Hematopoietic multipotent progenitor cell treated with erythropoietin and hydrocortisone succinate and interleukin-3 and kit ligand, for 6 days (in vitro differentiated cells): ENCODE results near the gene RNU6-1.
A peak's percentile ranks its signal among the peaks of the same experiment; 100 is the strongest.

Experiments used
- DNase-seq: peaks from one replicate; pipeline ENCODE4 v3.0.0-alpha.2; 2015

RNU6-1 gene

DNA sequence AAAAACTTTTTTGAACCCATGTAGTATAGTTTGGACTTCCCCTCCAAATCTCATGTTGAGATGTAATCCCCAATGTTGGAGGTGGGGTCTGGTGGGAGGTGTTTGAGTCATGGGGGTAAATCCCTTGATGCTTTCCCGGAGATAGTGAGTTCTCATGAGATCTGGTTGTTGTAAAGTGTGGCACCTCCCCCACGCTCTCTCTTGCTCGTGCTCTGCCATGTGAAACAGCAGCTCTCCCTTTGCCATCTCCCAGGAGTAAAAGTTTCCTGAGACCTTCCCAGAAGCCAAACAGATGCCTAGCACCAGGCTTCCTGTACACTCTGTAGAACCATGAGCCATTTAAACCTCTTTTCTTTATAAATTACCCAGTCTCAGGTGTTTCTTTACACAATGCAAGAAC, 16.0 kb upstream of the RNU6-1 start:
- DNase-seq, result no peak

DNA sequence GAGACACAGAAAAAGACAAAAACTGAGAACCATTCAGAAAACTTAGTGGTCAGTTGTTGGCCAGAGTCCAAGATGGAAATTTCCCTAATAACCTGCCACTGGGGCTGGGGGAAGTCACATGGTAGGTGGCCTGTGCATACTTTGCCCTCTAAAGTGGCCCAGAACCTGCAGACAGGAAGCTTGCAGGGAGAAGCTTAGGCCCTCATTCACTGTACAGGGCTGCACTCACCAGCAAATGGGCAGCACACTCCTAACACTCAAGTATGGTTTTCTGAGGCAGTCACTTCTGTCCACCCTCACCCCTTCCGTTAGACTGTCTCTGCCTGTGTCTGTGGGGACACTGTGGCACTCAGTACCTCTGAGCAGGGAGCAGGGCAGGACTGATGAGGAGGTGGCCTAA, 14.5 kb upstream of the RNU6-1 start:
- DNase-seq, result no peak

DNA sequence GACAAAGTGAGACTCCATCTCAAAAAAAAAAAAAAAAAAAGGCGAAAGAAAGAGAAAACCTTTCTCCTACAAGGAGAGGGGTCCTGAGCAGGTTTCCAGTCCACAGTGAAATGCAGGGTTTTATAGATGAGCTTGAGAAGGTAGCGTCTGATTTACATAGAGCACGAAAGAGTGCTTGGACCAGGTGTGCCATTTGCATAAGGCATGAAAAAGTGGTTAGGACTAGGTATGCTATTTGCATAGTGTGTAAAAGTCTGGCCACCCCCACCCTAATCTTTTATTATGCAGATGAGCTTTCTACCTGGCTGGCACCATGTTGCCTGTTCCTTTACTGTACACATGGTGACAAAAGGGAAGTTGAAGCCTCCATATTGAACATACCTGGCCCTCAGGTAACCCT, 13.6 kb upstream of the RNU6-1 start:
- DNase-seq, result no peak

DNA sequence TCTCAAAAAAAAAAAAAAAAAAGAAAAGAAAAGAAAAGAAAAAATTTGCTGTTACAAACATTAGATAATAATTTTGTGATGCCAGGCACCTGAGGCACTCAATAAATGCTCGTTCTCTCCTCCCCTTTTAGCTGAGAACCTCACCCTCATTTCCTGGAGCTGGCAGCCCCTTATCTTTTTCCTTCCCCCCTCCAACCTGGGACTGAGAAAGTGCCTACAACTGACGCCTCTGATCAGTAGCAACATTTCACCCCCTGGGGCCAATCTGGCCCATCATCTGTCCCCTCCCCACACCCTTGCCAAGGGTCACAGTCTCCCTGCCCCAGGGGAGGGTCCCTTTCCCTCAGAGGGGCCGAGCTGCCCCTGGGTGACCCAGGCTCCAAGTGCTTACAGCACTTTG, 12.6 kb upstream of the RNU6-1 start:
- peak; percentile 72 for DNase-seq

DNA sequence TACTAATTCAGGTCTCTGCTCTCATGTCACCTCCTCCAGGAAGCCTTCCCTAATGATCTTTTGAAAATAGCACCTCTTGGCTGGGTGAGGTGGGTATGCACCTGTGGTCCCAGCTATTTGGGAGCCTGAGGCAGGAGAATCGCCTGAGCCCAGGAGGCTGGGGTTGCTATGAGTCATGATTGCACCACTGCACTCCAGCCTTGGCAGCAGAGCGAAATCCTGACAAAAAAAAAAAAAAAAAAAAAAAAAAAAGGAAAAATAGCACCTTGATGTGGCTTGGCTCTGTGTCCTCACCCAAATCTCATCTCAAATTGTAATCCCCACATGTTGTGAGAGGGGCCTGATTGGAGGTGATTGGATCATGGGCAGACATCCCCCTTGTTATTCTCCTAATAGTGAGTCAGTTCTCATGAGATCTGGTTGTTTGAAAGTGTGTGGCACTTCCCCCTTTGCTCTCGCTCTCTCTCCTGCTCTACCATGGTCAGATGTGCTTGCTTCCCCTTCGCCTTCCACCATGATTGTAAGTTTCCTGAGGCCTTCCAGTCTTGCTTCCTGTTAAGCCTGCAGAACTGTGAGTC, 11.2 kb upstream of the RNU6-1 start:
- no peak for DNase-seq

DNA sequence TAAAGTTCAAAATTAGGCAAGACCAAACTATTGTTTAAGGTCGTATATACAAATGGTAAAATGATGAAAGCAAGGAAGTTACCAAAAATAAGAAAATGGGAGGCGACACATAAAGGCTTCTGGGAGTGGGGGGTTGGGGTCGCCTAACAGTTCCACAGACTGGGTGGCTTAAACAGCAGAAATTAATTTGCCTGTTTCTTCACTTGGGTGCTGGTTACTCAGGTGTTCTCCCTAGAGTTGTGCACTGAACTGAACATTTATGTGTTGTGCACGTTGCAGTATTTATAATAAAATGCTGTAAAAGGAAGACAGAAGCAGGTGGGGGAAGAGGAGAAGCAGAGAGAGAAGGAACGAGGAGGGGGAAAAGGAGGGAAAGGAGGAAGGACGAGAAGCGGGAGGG, 10.5 kb upstream of the RNU6-1 start:
- DNase-seq, result no peak

DNA sequence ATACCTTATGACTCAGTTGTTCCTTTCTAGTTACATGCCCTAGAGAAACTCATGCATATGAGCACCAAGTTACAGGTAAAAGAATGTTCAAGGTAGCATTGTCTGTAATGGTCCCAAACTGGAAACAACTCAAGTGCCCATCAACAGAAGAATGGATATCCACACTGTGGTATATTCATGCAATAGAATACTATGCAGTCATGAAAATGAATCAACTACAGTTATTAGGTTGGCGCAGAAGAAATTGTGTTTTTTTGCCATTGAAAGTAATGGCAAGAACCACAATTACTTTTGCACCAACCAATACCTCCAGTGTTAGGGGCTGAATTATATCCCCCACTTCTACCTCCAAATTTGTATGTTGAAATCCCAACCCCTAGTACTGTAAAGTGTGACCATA, 9.7 kb upstream of the RNU6-1 start:
- DNase-seq, result no peak

DNA sequence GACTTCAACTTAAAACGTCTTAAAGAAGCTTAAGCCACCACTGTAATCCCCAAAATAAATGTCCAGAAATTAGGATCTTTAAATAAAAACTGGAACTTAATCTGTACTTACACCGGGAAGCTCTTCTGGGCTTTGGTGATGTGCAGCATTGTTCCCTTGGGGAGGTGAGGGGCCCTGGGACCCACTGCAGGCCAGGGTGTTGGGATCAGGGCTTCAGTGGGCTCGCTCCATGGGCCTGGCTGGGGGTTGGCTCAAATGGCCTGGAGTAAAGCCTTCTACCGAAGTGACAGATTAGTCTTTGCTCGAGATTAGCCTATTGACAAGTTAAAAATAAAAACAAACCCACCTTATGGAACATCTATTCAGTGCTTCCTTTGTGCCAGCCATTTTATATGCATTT, 6.1 kb upstream of the RNU6-1 start:
- DNase-seq, result no peak

DNA sequence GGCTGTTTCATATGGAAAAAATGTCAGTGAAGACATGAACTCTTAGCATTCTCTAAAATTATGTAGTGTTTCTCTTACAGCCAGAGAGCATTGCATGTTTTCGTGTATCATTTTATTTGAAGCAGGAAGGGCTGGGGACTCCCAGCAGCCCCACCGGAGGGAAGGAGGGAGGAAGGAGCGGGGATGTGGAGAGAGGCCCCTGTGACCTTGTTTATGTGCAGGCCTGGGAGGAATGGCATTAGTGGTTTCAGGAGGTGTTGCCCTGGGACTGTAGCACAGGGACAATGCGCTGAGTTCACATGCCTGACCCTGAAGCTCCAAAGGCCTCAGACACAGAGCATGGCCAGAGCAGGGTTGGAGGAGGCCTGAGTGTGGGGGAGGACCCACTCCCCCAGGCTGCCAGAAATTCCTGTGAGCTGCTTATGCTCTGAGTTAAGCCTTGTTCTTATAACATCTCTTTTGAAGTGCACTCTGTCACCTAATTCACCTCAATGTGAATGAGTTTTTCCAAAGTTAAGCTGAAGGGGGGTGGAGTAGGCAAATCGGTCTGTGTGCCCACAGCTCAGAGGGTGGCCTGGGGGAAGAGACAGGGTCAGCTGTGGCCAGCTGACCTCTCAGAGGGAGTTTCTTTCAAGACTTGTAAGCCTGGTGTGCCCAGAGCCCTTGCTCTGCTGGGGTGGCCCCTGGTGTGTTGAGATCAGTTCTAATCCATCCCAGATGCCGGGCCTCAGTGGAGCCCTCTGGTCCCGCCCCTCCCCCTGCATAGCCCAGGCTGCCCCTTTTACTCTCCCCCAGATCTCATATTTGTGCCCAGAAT, 3.9 kb upstream of the RNU6-1 start:
- DNase-seq, result no peak

DNA sequence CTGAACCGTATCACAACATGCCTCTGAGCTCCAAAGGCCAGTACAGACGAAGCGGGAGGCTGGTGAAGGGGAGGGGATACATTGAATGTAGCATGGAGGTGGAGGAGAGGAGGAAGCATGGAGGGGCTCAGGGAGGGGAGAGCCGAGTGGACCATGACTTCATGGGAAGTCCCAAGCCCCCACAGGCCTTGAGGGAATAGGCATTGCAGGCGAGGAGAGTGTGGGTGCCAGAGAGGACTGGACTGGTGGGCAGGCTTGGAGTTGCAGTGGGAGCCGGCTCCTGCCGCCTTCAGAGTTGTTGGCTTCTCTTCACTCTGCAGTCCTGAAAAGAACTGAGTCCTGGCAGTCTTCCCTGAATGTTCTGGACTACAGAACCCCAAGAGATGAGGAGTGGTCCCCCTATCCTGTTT, 3.3 kb upstream of the RNU6-1 start:
- DNase-seq, result no peak

DNA sequence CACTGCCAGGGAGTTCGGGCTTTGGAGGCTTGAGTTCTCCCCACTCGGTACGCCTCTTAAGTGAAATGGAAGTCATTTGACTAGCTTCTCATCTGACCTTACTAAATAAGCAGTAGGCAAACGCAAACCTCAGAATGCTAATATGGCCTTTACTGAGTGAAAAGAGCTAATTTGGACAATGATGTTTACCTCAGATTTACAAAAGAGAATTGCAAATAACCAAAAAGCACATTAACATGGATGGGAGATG, 1.6 kb upstream of the RNU6-1 start:
- no peak for DNase-seq

DNA sequence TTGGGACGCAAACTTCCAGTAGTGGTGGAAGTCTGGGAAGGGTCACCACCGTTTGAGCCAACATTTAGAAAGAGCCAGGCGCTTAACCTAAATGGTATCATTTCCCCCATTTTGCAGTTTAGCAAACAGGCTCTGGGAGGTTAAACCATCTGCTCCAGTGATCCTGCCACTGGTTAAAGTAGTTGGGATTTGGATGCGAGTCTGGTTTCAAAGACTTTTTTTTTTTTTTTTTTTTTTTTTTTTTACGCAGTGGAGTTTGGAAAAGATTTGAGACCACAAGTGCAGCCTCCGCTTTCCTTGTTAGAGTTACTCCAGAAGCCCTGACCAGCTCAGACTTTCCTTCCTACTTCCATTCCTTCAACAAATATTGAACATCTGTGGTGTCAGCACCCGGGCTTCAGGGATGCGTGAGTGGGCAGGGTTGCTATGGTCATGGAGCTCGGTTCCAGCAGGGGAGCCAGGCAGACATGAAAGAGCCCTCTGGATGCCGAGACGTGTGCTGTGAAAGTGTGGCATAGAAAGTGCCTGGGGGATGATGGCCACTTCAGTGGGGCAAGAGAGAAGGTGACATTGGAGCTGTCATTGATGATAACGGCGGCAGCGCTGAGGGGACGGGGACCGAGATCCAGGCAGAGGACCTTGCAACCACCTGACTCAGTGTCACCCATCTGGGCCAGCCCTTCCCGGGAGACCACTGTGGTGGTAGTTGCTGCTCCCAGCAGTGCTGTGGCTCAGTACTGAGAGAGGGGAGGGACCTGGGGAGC, 1.1 kb upstream of the RNU6-1 start:
- no peak for DNase-seq

DNA sequence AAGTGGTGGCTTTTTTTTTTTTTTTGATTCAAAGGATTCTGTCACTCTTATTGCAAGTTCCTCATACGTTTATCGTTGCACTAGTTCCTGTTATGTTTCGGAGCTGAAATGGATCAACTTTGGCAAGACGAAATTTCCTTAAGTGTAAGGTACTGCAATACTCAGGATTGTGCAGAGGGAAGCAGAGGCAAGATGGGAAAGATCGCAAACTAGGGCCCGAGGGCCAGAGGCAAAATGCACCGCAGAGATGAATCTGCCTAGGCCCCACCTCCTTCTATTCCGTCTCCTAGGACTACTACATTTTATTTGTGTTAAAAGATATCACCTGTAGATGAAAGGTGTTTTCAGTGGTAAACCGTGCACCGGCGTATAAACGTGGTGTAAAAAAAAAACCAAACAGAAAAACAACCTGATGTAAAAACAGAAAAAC, 331 bp downstream of the RNU6-1 start:
- DNase-seq, result peak; percentile 63

DNA sequence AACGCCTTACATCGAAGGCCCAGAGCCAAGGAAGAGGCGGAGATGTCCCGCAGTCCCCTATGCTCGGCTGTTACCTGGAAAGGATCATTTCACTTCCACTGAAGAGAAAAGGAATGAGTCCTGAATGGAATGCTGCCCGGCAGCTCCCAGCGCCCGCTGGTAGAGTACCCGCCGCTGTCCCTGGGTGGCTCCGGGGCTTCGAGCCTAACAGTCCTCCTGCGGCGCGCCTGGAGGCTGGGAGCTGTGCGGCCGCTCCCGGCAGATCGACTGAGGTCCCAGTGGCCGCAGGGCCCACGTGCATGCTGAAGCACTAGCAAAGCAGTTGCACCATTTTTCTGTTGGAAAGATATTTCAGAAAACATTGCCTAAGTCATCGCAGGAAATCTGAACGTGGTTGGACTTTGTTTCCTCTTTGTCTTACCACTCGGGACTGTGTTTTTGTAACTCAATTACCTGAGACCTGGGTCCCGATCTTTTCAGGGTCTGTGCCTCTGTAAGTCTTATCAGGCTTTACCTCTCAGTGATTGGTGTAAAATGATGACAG, 984 bp downstream of the RNU6-1 start:
- DNase-seq, result peak; percentile 65

DNA sequence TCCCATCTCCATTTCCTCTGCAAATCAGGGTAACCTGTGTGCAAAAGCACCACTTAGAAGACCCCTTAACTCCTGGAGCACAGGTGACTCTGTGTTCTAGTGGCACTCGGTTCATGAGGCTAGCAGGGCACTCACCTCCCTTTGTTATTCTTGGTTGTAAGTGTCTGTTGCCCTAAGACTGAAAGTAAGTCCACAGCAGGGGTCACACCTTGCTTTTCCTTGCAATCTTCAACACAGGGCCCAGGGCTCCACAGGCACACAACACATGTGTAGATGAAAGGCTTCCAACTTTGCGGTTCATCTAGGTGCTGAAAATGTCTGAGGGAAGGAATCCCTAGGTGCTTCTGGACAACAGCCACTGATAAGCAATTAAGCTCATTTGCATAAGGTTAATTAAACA, 2.9 kb downstream of the RNU6-1 start:
- DNase-seq, result no peak

DNA sequence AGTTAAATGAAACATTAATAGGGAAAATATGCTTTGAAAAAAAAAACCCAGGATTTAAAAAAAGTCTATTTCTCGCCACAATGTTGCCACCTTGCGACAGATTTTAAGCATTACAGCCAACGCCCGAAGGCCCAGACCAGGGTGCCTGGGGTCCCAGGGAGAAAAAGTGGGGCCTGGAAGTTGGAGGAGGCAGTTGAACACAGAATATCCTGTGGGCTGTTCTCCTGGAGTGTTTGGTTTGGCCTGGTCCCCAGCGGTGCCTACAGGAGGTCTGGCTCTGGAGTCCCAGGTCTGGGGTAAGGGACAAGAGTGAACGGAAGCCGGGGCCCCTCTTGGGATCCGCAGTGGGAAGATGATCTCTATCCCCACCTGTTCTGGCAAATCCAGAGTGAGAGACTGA, 3.4 kb downstream of the RNU6-1 start:
- DNase-seq, result peak; percentile 81

DNA sequence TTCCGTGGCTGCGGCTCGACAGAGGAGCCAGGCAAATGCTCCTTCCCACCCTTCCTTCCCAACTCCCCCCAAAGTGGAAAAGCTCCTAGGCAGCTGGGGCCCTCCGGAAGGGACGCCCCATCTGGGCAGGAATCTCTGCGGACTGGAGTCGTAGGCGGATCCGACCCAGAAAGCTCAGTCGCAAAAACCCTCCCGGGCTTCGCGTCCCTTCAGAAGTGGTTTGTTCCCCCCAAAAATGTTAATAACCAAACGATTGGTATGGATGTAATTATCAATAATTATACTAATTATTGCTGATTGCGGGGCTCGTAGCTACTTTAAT, 3.8 kb downstream of the RNU6-1 start:
- DNase-seq, result no peak

DNA sequence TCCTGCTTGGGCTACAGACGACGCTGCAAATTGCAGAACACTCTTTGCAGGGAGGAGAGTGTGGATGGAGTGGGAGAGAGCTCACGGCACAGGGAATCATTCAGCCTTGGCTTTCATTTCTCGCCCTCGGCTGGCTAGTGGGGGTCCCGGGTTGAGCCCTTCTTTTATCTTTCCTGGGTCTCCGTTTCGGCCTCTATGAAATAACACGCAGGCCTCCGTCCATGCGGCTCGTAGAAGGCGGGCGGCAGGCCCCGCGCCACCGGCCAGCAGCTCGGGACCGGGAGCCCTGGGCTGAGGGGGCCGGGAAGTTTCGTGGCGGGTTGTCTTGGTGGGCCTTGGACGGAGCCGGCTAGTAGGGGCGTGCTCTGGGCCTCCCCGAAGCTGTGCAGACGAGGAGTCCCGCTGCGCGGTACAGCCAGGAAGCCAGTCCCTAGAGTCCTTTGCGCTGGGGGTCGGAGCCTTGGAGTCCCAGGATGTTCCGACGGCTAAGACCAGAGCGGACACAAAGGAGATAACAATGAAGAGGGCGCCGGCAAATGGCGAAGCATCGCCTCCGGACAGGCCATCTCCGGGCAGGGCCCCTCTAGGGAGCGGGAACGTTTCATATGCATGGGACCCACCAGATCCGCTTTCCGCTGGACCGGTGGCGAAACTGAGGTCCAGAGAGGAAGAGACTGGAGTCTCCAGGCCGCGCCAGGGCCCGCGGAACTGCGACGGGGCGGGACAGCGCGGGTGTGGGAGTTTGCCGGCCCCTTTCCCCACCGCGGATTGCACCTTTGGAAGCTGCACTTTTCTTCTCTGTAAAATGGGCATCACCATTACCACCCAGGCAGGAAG, 4.3 kb downstream of the RNU6-1 start:
- DNase-seq, result no peak

DNA sequence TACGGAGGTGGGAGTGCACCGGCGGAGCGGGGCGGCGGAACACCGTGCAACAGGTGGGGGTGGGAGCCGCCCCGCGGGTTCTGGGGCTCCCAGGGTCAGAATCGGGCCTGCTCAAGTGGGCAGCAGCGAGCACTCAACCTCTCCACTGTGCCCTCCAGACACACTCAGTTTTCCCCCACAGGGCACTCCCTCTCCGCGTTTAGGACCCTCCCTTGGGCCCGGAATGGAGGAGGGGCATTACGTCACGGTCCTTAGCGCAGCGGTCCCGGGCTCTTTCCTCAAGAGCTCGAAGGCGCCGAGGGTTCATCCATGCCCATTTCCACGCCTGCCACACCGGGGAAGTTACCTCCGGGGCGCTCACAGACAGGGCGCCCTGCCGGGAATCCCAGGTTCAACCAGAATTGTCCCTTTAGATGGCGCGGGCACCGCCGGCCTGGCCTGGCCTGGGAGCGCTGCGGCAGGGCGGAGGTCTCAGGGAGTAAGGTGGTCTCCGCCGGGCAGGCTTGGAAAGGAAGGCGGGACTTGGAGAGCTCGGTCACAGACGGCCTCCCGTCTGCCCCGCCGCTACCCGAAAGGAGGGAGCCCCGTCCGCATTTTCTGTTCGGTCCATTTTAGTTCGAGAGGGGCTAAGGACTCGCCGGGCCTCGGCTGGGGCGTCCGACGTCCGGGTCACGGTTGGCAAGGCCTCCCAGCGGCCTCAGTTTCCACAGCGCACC, 5.1 kb downstream of the RNU6-1 start:
- DNase-seq, result no peak

DNA sequence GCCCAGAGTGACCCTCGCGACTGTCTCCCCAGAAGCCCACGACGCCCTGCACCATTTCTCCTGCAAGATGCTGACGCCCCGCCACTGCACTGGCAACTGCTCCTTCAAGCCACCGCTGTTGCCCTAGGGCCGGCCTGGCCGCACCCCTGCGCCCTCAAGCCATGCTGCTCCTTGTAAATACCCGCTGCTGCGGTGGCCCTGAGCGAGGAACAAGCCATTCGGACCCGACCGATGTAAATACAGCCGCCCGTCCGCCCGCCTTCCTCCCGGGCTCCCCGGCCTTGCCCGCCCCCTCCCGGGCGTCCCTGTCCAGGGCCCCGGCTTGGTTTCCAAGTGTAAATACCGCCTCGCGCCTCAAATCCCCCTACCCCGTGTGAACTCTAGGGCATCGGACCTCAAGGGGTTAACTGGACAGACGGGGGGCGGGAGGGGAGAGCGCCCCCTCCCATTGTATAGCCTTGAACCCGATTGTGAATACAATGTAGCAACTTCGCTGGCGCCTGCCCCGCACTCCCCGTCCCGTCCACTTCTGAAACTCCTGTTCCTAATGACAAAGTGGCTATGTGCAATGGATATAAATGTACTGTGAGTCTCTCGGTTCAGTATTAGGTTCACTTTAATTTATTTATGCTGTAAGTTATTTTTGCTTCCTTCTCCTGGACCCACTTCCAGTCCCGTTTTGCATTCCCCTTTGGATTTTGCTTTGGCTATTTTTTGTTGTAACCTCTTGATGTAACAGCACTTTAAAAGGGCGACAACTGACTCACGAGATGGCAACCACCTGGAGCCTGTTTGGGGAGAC, 5.9 kb downstream of the RNU6-1 start:
- peak; percentile 67 for DNase-seq

DNA sequence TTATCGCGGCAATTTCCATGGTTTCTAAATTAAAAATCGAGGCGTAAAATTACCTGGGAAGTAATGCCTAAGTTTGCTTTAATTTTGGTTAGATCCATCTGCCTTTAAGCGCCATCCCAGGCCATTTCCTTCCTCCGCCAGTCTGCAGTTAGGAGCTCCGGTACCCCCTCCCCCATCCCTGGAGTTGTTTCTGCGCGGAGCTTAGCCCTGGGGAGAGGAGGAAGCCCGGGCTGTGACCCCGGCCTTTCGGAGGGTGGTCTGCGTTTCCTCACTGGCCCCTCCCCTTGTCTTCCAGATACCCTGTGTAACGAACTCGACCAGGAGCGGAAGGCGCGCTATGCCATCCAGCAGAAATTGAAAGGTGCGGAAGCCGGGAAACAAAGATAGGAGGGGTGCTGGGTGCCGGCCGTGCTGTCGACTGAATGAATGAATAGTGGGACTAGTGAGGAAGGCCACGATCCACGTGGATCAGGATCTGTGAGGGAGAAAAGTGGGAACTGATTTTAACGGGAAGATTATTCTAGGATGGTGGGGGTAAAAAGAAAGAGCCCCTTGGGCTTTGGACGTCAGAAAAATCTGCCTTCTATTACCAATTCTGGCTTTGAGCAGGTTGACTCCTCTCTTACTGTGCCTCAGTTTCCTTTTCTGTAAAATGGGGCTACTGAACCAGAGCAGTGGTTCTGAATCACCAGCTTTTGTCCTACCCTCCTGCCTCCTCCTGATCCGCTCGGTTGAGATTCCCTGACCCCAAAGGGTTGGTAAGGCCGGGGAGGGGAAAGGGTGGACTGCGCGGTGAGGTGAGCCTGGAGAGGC, 6.7 kb downstream of the RNU6-1 start:
- DNase-seq, result no peak
